GM10266 (cell line): ENCODE measurements around the gene MFAP3L.

ENCODE experiments used
- DNase-seq: peaks from one replicate; pipeline ENCODE4 v3.0.0; 2012; ENCODE audit errors: extremely low spot score
- TF ChIP-seq, protein P1 (sequence below): IDR thresholded peaks from 2 replicates; pipeline ENCODE4 v1.5.1; 2012; ENCODE audit warnings: mild to moderate bottlenecking, low read depth; ENCODE audit not compliant: control insufficient read depth, insufficient read depth; ENCODE audit errors: missing control alignments

Gene MFAP3L

DNA sequence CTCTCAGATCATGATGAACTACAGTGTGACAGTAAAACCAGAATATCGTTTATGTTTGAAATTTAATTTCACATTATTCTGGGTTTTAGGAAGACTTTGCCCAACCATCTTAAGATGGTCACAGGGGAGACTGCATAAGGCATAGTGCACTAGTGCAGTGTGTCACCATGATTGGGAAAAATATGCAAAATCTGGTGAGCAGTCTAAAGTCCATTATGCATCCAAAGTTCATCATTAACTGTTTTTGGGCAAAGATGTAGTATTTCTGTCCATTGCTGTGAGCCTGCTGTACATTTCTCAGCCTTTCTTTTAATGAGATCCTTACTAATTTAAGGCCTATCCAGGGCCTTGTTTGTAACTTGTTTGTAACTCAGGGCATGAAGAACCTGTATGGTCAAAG, 11.3 kb upstream of the MFAP3L start:
- TF ChIP-seq, protein P1, sequence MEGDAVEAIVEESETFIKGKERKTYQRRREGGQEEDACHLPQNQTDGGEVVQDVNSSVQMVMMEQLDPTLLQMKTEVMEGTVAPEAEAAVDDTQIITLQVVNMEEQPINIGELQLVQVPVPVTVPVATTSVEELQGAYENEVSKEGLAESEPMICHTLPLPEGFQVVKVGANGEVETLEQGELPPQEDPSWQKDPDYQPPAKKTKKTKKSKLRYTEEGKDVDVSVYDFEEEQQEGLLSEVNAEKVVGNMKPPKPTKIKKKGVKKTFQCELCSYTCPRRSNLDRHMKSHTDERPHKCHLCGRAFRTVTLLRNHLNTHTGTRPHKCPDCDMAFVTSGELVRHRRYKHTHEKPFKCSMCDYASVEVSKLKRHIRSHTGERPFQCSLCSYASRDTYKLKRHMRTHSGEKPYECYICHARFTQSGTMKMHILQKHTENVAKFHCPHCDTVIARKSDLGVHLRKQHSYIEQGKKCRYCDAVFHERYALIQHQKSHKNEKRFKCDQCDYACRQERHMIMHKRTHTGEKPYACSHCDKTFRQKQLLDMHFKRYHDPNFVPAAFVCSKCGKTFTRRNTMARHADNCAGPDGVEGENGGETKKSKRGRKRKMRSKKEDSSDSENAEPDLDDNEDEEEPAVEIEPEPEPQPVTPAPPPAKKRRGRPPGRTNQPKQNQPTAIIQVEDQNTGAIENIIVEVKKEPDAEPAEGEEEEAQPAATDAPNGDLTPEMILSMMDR = no peak
- no peak for DNase-seq

DNA sequence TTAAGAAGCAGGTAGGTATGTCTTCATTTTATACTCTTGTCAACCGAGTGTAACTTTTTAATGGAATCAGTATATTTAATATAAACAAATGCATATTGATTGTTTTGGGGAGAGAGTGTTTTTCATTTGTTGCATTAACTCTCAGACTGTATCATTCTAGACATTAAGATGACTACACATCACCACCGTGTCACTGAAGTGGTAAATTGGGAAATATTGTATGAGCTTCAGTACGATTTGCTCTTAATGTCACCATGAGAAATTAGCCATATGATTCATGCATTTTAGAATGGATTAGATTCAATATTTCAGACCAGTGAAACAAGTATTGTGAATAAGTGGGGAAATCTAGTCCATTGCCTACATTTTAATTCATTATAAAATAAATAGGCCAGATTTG, 9.7 kb upstream of the MFAP3L start:
- DNase-seq = no peak
- TF ChIP-seq, protein P1 = no peak

DNA sequence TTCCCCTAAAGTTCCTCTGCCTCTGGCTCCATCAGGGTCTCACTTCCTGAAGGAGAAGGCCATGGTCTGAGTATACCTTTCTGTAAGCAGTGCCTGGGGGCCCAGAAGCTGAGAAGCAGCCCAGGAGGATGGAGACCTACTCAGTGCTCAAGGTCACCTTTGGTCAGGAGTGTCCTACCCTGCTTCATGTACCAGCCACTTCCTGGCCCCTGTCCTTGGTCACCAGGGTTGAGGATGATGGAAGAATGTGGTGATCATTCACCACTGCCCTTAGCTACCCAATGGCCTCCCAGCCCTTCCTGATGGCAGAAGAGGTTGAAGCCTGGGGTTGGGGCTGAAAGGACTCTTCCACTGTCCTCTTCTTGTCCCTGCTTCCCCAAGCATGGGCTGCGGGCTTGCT, 9.0 kb upstream of the MFAP3L start:
- DNase-seq = no peak
- TF ChIP-seq, protein P1 = no peak

DNA sequence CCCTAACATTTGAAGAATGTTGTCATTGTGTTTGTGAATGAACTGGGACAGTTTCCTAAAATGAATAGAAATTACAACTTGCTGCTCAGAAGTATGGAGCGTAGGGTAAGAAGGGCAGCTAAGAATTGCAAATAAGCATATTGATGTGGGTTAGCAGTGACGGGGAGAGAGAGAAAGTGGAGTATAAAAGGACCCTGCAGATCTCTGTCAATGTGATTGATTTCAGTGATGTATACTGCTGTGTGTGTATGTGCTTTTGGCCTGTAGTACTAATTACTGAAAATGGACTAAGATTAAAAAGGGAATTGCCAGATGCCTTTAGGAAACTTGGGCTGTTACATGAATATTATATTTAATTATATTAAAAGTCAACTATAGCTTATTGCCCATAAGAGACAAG, 7.8 kb upstream of the MFAP3L start:
- DNase-seq = no peak
- TF ChIP-seq, protein P1 = no peak

DNA sequence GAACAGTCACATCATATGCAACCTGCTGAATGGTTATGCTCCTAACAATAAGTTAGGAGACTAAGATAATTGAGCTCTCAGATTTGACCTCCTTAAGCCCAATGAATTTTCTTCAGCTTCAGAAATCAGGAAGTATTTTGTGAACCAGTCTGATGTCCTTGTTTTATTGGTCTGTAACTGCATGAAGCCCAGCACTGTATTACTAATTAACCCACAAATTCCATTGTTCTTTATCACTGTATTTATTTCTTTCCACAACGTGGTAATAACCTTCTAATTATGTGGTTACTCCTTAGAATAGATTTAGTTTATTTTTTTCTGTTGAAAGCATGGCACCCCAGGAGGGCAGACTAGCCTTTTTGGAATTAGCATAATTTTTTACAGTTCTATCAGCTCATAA, 3.9 kb upstream of the MFAP3L start:
- DNase-seq = no peak
- TF ChIP-seq, protein P1 = no peak

DNA sequence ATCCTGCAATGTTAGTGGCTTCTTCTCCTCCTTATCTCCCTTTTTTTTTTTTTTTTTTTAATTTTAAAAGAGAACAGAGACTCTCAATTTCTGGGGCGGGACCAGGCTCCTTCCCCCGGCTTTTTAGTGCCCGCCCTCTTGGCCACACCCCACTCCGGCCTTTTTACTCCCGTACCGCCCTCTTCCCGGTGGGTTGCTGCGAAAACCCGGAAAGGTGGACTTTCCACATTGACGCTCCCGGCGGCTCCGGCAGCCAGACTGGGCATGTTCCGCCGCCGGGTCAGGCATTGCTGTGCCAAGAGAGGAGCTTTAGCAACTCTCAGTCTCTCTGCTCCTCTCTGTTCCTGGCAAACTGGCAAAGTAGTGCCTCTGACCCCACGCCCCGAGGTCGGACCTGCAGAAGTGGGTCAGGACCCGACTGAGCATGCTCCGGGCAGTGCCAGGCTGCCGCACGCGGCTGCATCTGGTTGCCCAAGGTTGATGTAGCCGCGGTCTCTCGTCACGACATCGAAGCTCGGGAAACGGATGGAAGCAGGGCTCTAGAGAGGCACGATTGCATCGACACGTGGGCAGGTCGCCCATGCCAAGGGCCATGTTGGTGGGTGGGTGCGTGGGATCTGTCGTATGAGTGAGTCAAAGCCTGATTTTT, 1.1 kb upstream of the MFAP3L start:
- peak; percentile 87 for DNase-seq
- TF ChIP-seq, protein P1 = no peak

DNA sequence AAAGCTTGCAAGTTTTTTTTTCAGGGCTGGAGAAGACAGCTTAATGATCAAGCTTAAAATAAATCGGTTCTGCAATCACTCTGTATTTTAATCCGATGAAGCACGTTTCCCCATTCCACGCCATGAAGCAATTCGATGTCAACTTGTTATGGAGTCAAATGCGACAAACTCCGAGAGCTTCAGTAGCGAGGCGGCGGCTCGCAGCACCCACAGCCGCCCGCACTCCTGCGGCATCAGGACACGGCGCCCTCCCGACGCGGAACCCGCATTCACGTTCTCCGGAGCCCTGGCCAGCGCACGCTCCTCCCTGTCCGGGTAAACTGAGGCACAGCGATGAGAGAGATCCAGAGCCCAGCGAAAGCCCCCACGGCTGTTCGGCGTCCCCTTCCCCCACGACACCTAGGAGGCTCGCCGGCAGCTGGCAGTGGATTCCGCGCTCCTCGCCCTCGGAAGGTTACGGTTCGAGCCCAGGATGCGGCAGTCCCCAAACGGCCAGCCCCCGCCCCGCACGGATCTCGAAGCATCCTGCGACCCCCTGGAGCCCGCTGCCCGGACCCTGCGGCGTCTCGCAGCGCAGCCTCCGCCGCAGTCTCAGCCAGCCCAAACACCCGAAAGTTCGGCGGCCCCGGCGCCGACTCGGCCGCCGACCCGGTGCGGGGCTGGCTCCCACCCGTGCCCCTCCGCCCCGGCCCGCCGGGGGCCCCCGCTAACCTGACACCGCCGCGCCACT, 507 bp downstream of the MFAP3L start:
- DNase-seq = peak; percentile 12
- TF ChIP-seq, protein P1 = no peak
